ENCODE data around the gene RYK. TPM values are rescaled to one million over a fixed set of nuclear protein-coding genes. Genes with fewer than 3 reads are reported as not detected.
A peak's percentile ranks its signal among the peaks of the same experiment; 100 is the strongest.

RYK gene
- total RNA-seq, 1 donor from 2014 or later: 85.0 TPM

GRCh38 chr3:134267996-134268395 is 17.3 kb upstream of the RYK start:
- no peak overlapping the region for H3K4me3 ChIP-seq (ENCODE audit: low read depth, low read length)
- TF ChIP-seq CTCF (IDR thresholded peaks at IDR 0.05; ENCODE audit: insufficient read depth, low read length, severe bottlenecking): no peak
- H3K36me3 ChIP-seq (ENCODE audit: control insufficient read depth, insufficient read depth, low read length): no peaks in the 10 kb centered on the region
- DNase-seq (ENCODE audit: low read depth) (no peak), FAIRE-seq (no peak)
- H3K27me3 ChIP-seq (ENCODE audit: control insufficient read depth, insufficient read depth, low read length): no peaks in the 10 kb centered on the region

- DNase-seq (ENCODE audit: low read depth) (peak; percentile 25), FAIRE-seq (no peak)
- TF ChIP-seq CTCF (IDR thresholded peaks at IDR 0.05; ENCODE audit: insufficient read depth, low read length, severe bottlenecking): no peak
- Histone ChIP-seq H3K4me3 (ENCODE audit: low read depth, low read length) (no peak overlapping the region), H3K36me3 (ENCODE audit: control insufficient read depth, insufficient read depth, low read length) (no peaks in the 10 kb centered on the region), H3K27me3 (ENCODE audit: control insufficient read depth, insufficient read depth, low read length) (no peaks in the 10 kb centered on the region)
These were observed 10.3 kb upstream of the RYK start for GRCh38 chr3:134260987-134261386.

- Histone ChIP-seq H3K27me3 (ENCODE audit: control insufficient read depth, insufficient read depth, low read length) (no peaks in the 10 kb centered on the region), H3K4me3 (ENCODE audit: low read depth, low read length) (no peak overlapping the region), H3K36me3 (ENCODE audit: control insufficient read depth, insufficient read depth, low read length) (no peaks in the 10 kb centered on the region)
- FAIRE-seq (no peak), DNase-seq (ENCODE audit: low read depth) (peak; percentile 60)
- TF ChIP-seq CTCF (IDR thresholded peaks at IDR 0.05; ENCODE audit: insufficient read depth, low read length, severe bottlenecking): no peak
These were observed 8.2 kb upstream of the RYK start for GRCh38 chr3:134258761-134259347.

GRCh38 chr3:134255404-134255803 is 4.7 kb upstream of the RYK start:
- no peaks in the 10 kb centered on the region for H3K36me3 ChIP-seq (ENCODE audit: control insufficient read depth, insufficient read depth, low read length)
- no peak for FAIRE-seq
- no peak for TF ChIP-seq CTCF (IDR thresholded peaks at IDR 0.05; ENCODE audit: insufficient read depth, low read length, severe bottlenecking)

GRCh38 chr3:134253475-134254226 is 3.0 kb upstream of the RYK start:
- Histone ChIP-seq H3K27me3 (ENCODE audit: control insufficient read depth, insufficient read depth, low read length) (no peaks in the 10 kb centered on the region), H3K4me3 (ENCODE audit: low read depth, low read length) (no peak overlapping the region), H3K36me3 (ENCODE audit: control insufficient read depth, insufficient read depth, low read length) (no peaks in the 10 kb centered on the region)
- TF ChIP-seq CTCF (IDR thresholded peaks at IDR 0.05; ENCODE audit: insufficient read depth, low read length, severe bottlenecking): no peak
- DNase-seq (ENCODE audit: low read depth): no peak
- FAIRE-seq: no peak

More at GRCh38 chr3:134255404-134255803, 4.7 kb upstream of the RYK start:
- H3K27me3 ChIP-seq (ENCODE audit: control insufficient read depth, insufficient read depth, low read length): no peaks in the 10 kb centered on the region
- no peak for DNase-seq (ENCODE audit: low read depth)
- H3K4me3 ChIP-seq (ENCODE audit: low read depth, low read length): no peak overlapping the region
